WTC11 (cell line): Measurements from ENCODE around the gene KCNJ6. TPM values are rescaled to one million over a fixed set of nuclear protein-coding genes. Genes with fewer than 3 reads are reported as not detected.

ENCODE experiments used
- ATAC-seq: fragments of 200-7000 bp; cut with Tn5 transposase; 2 replicates; pipeline ENCODE4 v1.10.0; 2021; ENCODE audit warnings: mild to moderate bottlenecking, moderate library complexity
- CTCF ChIA-PET: fragments of 300-600 bp; sonication (Branson Sonifier 250); formaldehyde crosslinking; loops from one replicate; lab custom pipeline; 2021; ENCODE audit warnings: antibody characterized with exemption; lab: Charles Lee
- POLR2A ChIA-PET: fragments of 350-600 bp; sonication (Branson Sonifier 250); formaldehyde crosslinking; loops from one replicate; lab custom pipeline; 2021; ENCODE audit warnings: antibody characterized with exemption; lab: Charles Lee
- DNase-seq: peaks from one replicate; pipeline ENCODE4 v3.0.0; 2021; ENCODE audit warnings: low spot score
- H3K27ac Mint-ChIP-seq: 2 replicates; pipeline ENCODE4 v1.8.0; 2021; ENCODE audit warnings: mixed read lengths
- H3K27me3 Mint-ChIP-seq: 2 replicates; pipeline ENCODE4 v1.8.0; 2021; ENCODE audit warnings: low read depth, mild to moderate bottlenecking, moderate library complexity, mixed read lengths
- H3K36me3 Mint-ChIP-seq: 2 replicates; pipeline ENCODE4 v1.8.0; 2021; ENCODE audit warnings: mixed read lengths
- H3K4me1 Mint-ChIP-seq: 2 replicates; pipeline ENCODE4 v1.8.0; 2022; ENCODE audit warnings: mixed read lengths
- H3K4me3 Mint-ChIP-seq: 2 replicates; pipeline ENCODE4 v1.8.0; 2021; ENCODE audit warnings: mild to moderate bottlenecking, moderate library complexity, mixed read lengths
- H3K9me3 Mint-ChIP-seq: 2 replicates; pipeline ENCODE4 v1.8.0; 2021; ENCODE audit warnings: mixed read lengths
- ARID4B ChIP-seq: sonication (generic); formaldehyde crosslinking; IDR thresholded peaks from 2 replicates; pipeline ENCODE4 v1.8.0; 2023; ENCODE audit warnings: missing genetic modification reagents, mild to moderate bottlenecking, borderline replicate concordance
- ATF6 ChIP-seq: sonication (generic); formaldehyde crosslinking; IDR thresholded peaks from 2 replicates; pipeline ENCODE4 v1.8.1; 2023; ENCODE audit warnings: mild to moderate bottlenecking, missing genetic modification reagents
- CTCF ChIP-seq: fragments of 200-600 bp; IDR thresholded peaks from 2 replicates; pipeline ENCODE4 v1.8.0; 2022; ENCODE audit warnings: antibody characterized with exemption
- E2F5 ChIP-seq: sonication (generic); formaldehyde crosslinking; IDR thresholded peaks from 2 replicates; pipeline ENCODE4 v1.8.1; 2022; ENCODE audit warnings: mild to moderate bottlenecking, moderate library complexity, missing genetic modification reagents
- ELF4 ChIP-seq: sonication (generic); formaldehyde crosslinking; IDR thresholded peaks from 2 replicates; pipeline ENCODE4 v1.8.1; 2022; ENCODE audit warnings: low read depth, mild to moderate bottlenecking, moderate library complexity, missing genetic modification reagents
- ERG ChIP-seq: fragments of 250-450 bp; sonication (Bioruptor Pico); IDR thresholded peaks from 2 replicates; pipeline ENCODE4 v1.8.0; 2021; ENCODE audit warnings: mild to moderate bottlenecking
- JAZF1 ChIP-seq: fragments of 250-450 bp; sonication (Bioruptor Pico); IDR thresholded peaks from 2 replicates; pipeline ENCODE4 v1.9.0; 2021; ENCODE audit warnings: moderate library complexity, mild to moderate bottlenecking, inconsistent platforms
- MAX ChIP-seq: sonication (generic); formaldehyde crosslinking; IDR thresholded peaks from 2 replicates; pipeline ENCODE4 v1.8.0; 2022; ENCODE audit warnings: mild to moderate bottlenecking, missing genetic modification reagents
- NFE2L1 ChIP-seq: sonication (generic); formaldehyde crosslinking; IDR thresholded peaks from 2 replicates; pipeline ENCODE4 v1.8.1; 2023; ENCODE audit warnings: missing genetic modification reagents
- PREB ChIP-seq: sonication (generic); formaldehyde crosslinking; IDR thresholded peaks from 2 replicates; pipeline ENCODE4 v1.8.1; 2022; ENCODE audit warnings: mild to moderate bottlenecking, missing genetic modification reagents, moderate library complexity, borderline replicate concordance
- STAT6 ChIP-seq: sonication (generic); formaldehyde crosslinking; conservative IDR thresholded peaks from 2 replicates; pipeline ENCODE4 v1.8.1; 2023; ENCODE audit warnings: mild to moderate bottlenecking, low read depth, missing genetic modification reagents, moderate library complexity
- ZBTB43 ChIP-seq: sonication (generic); formaldehyde crosslinking; IDR thresholded peaks from 2 replicates; pipeline ENCODE4 v1.8.1; 2023; ENCODE audit warnings: mild to moderate bottlenecking, missing genetic modification reagents
- ZNF671 ChIP-seq: fragments of 250-450 bp; sonication (Bioruptor Pico); IDR thresholded peaks from 2 replicates; pipeline ENCODE4 v1.8.0; 2021; ENCODE audit warnings: mild to moderate bottlenecking
- total RNA-seq: library from RNA; stranded (reverse); gene quantifications from 3 replicates; pipeline ENCODE4 v1.2.3, GENCODE V29; 2021

KCNJ6 gene
- total RNA-seq, 1 experiment from 2014 or later: 0.35 TPM

GRCh38 chr21:37815893-37816292, 100.4 kb downstream of the KCNJ6 start (continued):
- TF ChIP-seq ARID4B (CRISPR knock-in tag): no peak

GRCh38 chr21:37811711-37812110, 104.5 kb downstream of the KCNJ6 start:
- Mint-ChIP-seq H3K4me1 (no peaks in the 10 kb centered on the region), H3K27me3 (no peaks in the 10 kb centered on the region), H3K36me3 (peaks cover 7% of the 10 kb centered on the region), H3K4me3 (no peak overlapping the region), H3K27ac (no peak overlapping the region), H3K9me3 (peaks cover 32% of the 10 kb centered on the region)
- ChIA-PET POLR2A (no interaction called here), CTCF (interaction anchor here (1.6 kb wide), 1 partner anchor 105 kb away, joined by 4 read pairs; no protein-coding TSS in a partner anchor)
- no peak for ATAC-seq
- no peak for DNase-seq
- TF ChIP-seq E2F5 (CRISPR knock-in tag): no peak

GRCh38 chr21:37808261-37808660, 108.0 kb downstream of the KCNJ6 start:
- CTCF ChIA-PET: no interaction called here
- ATAC-seq: no peak
- H3K4me3 Mint-ChIP-seq: no peak overlapping the region
- H3K27ac Mint-ChIP-seq: no peak overlapping the region
- no peaks in the 10 kb centered on the region for H3K4me1 Mint-ChIP-seq
- H3K36me3 Mint-ChIP-seq: peaks cover 7% of the 10 kb centered on the region
- no peak for DNase-seq
- POLR2A ChIA-PET: no interaction called here
- no peaks in the 10 kb centered on the region for H3K27me3 Mint-ChIP-seq
- peaks cover 36% of the 10 kb centered on the region for H3K9me3 Mint-ChIP-seq
- no peak for TF ChIP-seq PREB (CRISPR knock-in tag)
- no peak for TF ChIP-seq ZBTB43 (CRISPR knock-in tag)
- no peak for TF ChIP-seq STAT6 (CRISPR knock-in tag)
- TF ChIP-seq ELF4 (CRISPR knock-in tag): no peak
- no peak for TF ChIP-seq MAX (CRISPR knock-in tag)
- TF ChIP-seq ATF6: no peak
- no peak for TF ChIP-seq ZNF671 (CRISPR knock-in tag)
- TF ChIP-seq NFE2L1: no peak
- TF ChIP-seq CTCF: no peak
- no peak for TF ChIP-seq ERG (CRISPR knock-in tag)
- no peak for TF ChIP-seq JAZF1 (CRISPR knock-in tag)
